Naive thymus-derived CD4-positive, alpha-beta T cell (primary cell): ENCODE results near the gene ELK3. TPM values are rescaled to one million over a fixed set of nuclear protein-coding genes. Genes with fewer than 3 reads are reported as not detected.

Experiments used
- ATAC-seq: fragments of 150-1000 bp; cut with Tn5 transposase; 2 replicates; pipeline ENCODE4 v1.10.0; 2021; ENCODE audit warnings: mild to moderate bottlenecking, moderate library complexity
- CTCF ChIA-PET: fragments of 350-600 bp; sonication (Branson Sonifier 250); formaldehyde crosslinking; loops from one replicate; lab custom pipeline; 2021; ENCODE audit warnings: antibody characterized with exemption; lab: Charles Lee
- POLR2A ChIA-PET: fragments of 350-600 bp; sonication (Branson Sonifier 250); formaldehyde crosslinking; loops from one replicate; lab custom pipeline; 2021; ENCODE audit warnings: antibody characterized with exemption, inconsistent platforms; lab: Charles Lee
- DNase-seq, 9 donors: peaks; one replicate each; pipeline versions ENCODE4 v3.0.0 to v3.0.0-alpha.2; 2020 to 2022; ENCODE audit warnings: mixed read lengths in 1 of 9
- H3K27ac ChIP-seq: one replicate; pipeline ENCODE4 v1.7.0; 2013; ENCODE audit warnings: mild to moderate bottlenecking, low read depth, low read length, moderate library complexity
- H3K27me3 ChIP-seq, 2 donors: one replicate each; pipeline ENCODE4 v1.7.0; 2013; ENCODE audit warnings: low read length in 2 of 2, mild to moderate bottlenecking in 2 of 2, moderate library complexity in 2 of 2; ENCODE audit not compliant: control insufficient read depth in 2 of 2, insufficient read depth in 2 of 2
- H3K36me3 ChIP-seq, 3 experiments: 1 replicate in 2 of 3; 2 replicates in 1 of 3; pipeline ENCODE4 v1.7.0; 2013; ENCODE audit warnings: low read length in 3 of 3, mild to moderate bottlenecking in 3 of 3, moderate library complexity in 1 of 3; ENCODE audit not compliant: insufficient read depth in 3 of 3, control insufficient read depth in 2 of 3
- H3K4me1 ChIP-seq, 2 donors: one replicate each; pipeline ENCODE4 v1.7.0; 2013; ENCODE audit warnings: low read length in 2 of 2, mild to moderate bottlenecking in 2 of 2, moderate library complexity in 1 of 2; ENCODE audit not compliant: control insufficient read depth in 2 of 2, insufficient read depth in 2 of 2
- H3K4me3 ChIP-seq: 2 replicates; pipeline ENCODE4 v1.7.0; 2013; ENCODE audit warnings: mild to moderate bottlenecking, low read length
- H3K9me3 ChIP-seq, 3 experiments: 1 replicate in 2 of 3; 2 replicates in 1 of 3; pipeline ENCODE4 v1.7.0; 2013; ENCODE audit warnings: low read length in 3 of 3; ENCODE audit not compliant: control insufficient read depth in 2 of 3
- H3K27ac Mint-ChIP-seq, 9 donors: one replicate each; pipeline ENCODE4 v1.8.0; 2020 to 2022; ENCODE audit warnings: mixed read lengths in 9 of 9, mild to moderate bottlenecking in 8 of 9, moderate library complexity in 5 of 9, inconsistent platforms in 2 of 9
- H3K27me3 Mint-ChIP-seq, 5 donors: one replicate each; pipeline ENCODE4 v1.8.0; 2021 to 2022; ENCODE audit warnings: mixed read lengths in 5 of 5, mild to moderate bottlenecking in 1 of 5
- H3K36me3 Mint-ChIP-seq, 5 donors: one replicate each; pipeline ENCODE4 v1.8.0; 2020 to 2022; ENCODE audit warnings: mixed read lengths in 5 of 5, mild to moderate bottlenecking in 3 of 5, inconsistent platforms in 1 of 5
- H3K4me1 Mint-ChIP-seq, 7 donors: one replicate each; pipeline ENCODE4 v1.8.0; 2020 to 2022; ENCODE audit warnings: mixed read lengths in 7 of 7, mild to moderate bottlenecking in 3 of 7, inconsistent platforms in 1 of 7
- H3K4me3 Mint-ChIP-seq, 10 donors: one replicate each; pipeline ENCODE4 v1.8.0; 2020 to 2022; ENCODE audit warnings: mild to moderate bottlenecking in 10 of 10, mixed read lengths in 10 of 10, moderate library complexity in 6 of 10, inconsistent platforms in 2 of 10
- H3K9me3 Mint-ChIP-seq, 11 donors: one replicate each; pipeline ENCODE4 v1.8.0; 2020 to 2022; ENCODE audit warnings: mixed read lengths in 11 of 11, mild to moderate bottlenecking in 4 of 11, inconsistent platforms in 1 of 11, moderate library complexity in 1 of 11
- intact Hi-C, 2 donors: fragments of 100-400 bp; cut with micrococcal nuclease; formaldehyde crosslinking; loops; one replicate each; pipeline ENCODE4 v1.15.1; 2023
- polyA plus RNA-seq, 2 donors: library from polyadenylated mRNA; unstranded; fragments of 300-500 nt; fragmentation: Illumina TruSeq; gene quantifications; one replicate each; pipeline ENCODE4 v1.2.3, GENCODE V29; 2021
- total RNA-seq, 6 experiments: library from RNA in 5 of 6; stranded (reverse) in 5 of 6; gene quantifications; 1 replicate in 5 of 6; 2 replicates in 1 of 6; pipeline ENCODE4 v1.2.3 and lab custom pipeline; 2021 to 2026

Gene ELK3
- total and polyA plus RNA-seq, 7 experiments from 2014 or later = 16.8 to 52.3 (median 29.4) TPM

- Histone ChIP-seq H3K27ac (no peak overlapping the region), H3K9me3 (no peaks in the 10 kb centered on the region), H3K4me1 (no peaks in the 10 kb centered on the region), H3K4me3 (no peak overlapping the region), H3K36me3 (peaks cover 3 to 30% (median 6%) of the 10 kb centered on the region in 3 experiments), H3K27me3 (no peaks in the 10 kb centered on the region)
- Mint-ChIP-seq H3K27me3 (no peaks in the 10 kb centered on the region), H3K4me1 (peaks cover 8 to 35% (median 28%) of the 10 kb centered on the region in 7 donors), H3K27ac (peak overlapping the region in 8 of 9 donors; percentile 26 to 82 (median 52)), H3K4me3 (no peak overlapping the region), H3K36me3 (peaks cover 6 to 63% (median 34%) of the 10 kb centered on the region in 5 donors), H3K9me3 (no peaks in the 10 kb centered on the region)
- no peak for ATAC-seq
- POLR2A ChIA-PET = interaction anchor here (0.6 kb wide), 1 partner anchor 9 kb away, joined by 3 read pairs; no protein-coding TSS in a partner anchor
- CTCF ChIA-PET = no interaction called here
- intact Hi-C loops = no loop called here
- DNase-seq = no peak
Observed at GRCh38 chr12:96274331-96274730, 80.2 kb downstream of the ELK3 start.

- peaks cover 10 to 88% (median 32%) of the 10 kb centered on the region in 3 experiments for H3K36me3 ChIP-seq
- no peak overlapping the region for H3K27ac ChIP-seq
- intact Hi-C loops = loop anchor here in 1 of 2 donors (5.0 kb wide), 1 partner anchor 232 kb away; no protein-coding TSS in a partner anchor
Observed at GRCh38 chr12:96285158-96285557, 91.0 kb downstream of the ELK3 start.

GRCh38 chr12:96289067-96289466, 94.9 kb downstream of the ELK3 start:
- Mint-ChIP-seq H3K9me3 (no peaks in the 10 kb centered on the region), H3K27me3 (no peaks in the 10 kb centered on the region), H3K4me1 (peaks cover 4 to 37% (median 24%) of the 10 kb centered on the region in 7 donors), H3K27ac (peak overlapping the region in 3 of 9 donors; percentile 22 to 71 (median 28)), H3K36me3 (peaks cover 16 to 59% (median 36%) of the 10 kb centered on the region in 5 donors), H3K4me3 (no peak overlapping the region)
- Histone ChIP-seq H3K27me3 (no peaks in the 10 kb centered on the region), H3K36me3 (peaks cover 3 to 61% (median 36%) of the 10 kb centered on the region in 3 experiments), H3K4me3 (no peak overlapping the region), H3K9me3 (no peaks in the 10 kb centered on the region), H3K4me1 (no peaks in the 10 kb centered on the region), H3K27ac (no peak overlapping the region)
- ChIA-PET CTCF (interaction anchor here (0.5 to 0.6 kb wide), 2 partner anchors 110 to 118 kb away, joined by 3 read pairs; no protein-coding TSS in a partner anchor), POLR2A (interaction anchor here (0.6 to 1.7 kb wide), 2 partner anchors 37 to 73 kb away, joined by 3 to 5 read pairs; no protein-coding TSS in a partner anchor)
- ATAC-seq (no peak), DNase-seq (no peak)
- intact Hi-C loops = loop anchor here in 1 of 2 donors (5.0 kb wide), 1 partner anchor 228 kb away; no protein-coding TSS in a partner anchor

More at GRCh38 chr12:96285158-96285557, 91.0 kb downstream of the ELK3 start:
- no peak for DNase-seq
- Histone ChIP-seq H3K9me3 (no peaks in the 10 kb centered on the region), H3K27me3 (no peaks in the 10 kb centered on the region), H3K4me1 (no peaks in the 10 kb centered on the region), H3K4me3 (no peak overlapping the region)
- no peak overlapping the region for H3K4me3 Mint-ChIP-seq
- H3K27ac Mint-ChIP-seq = peak overlapping the region in 6 of 9 donors; percentile 0 to 60 (median 46)
- H3K4me1 Mint-ChIP-seq = peaks cover 4 to 30% (median 22%) of the 10 kb centered on the region in 7 donors
- no peaks in the 10 kb centered on the region for H3K9me3 Mint-ChIP-seq
- ATAC-seq = no peak
- H3K36me3 Mint-ChIP-seq = peaks cover 16 to 71% (median 33%) of the 10 kb centered on the region in 5 donors
- no peaks in the 10 kb centered on the region for H3K27me3 Mint-ChIP-seq
- POLR2A ChIA-PET = interaction anchor here (0.6 kb wide), 1 partner anchor 46 kb away, joined by 3 read pairs; no protein-coding TSS in a partner anchor
- CTCF ChIA-PET = no interaction called here

- Mint-ChIP-seq H3K27me3 (no peaks in the 10 kb centered on the region), H3K4me1 (peaks cover 11 to 53% (median 28%) of the 10 kb centered on the region in 7 donors), H3K27ac (peak overlapping the region in 1 of 9 donors; percentile 28), H3K4me3 (no peak overlapping the region), H3K9me3 (no peaks in the 10 kb centered on the region), H3K36me3 (peaks cover 4 to 33% (median 22%) of the 10 kb centered on the region in 5 donors)
- CTCF ChIA-PET = interaction anchor here (0.6 kb wide), 1 partner anchor 229 kb away, joined by 3 read pairs; no protein-coding TSS in a partner anchor
- intact Hi-C loops = loop anchor here in 1 of 2 donors (5.0 kb wide), 1 partner anchor 34 kb away; no protein-coding TSS in a partner anchor
- Histone ChIP-seq H3K4me1 (peaks cover 7 to 11% of the 10 kb centered on the region in 2 donors), H3K27ac (no peak overlapping the region), H3K4me3 (no peak overlapping the region), H3K9me3 (no peaks in the 10 kb centered on the region), H3K27me3 (no peaks in the 10 kb centered on the region), H3K36me3 (peaks cover 3 to 26% (median 24%) of the 10 kb centered on the region in 3 experiments)
- ATAC-seq = no peak
- no peak for DNase-seq
- POLR2A ChIA-PET = interaction anchor here (0.6 to 0.7 kb wide), 2 partner anchors 10 to 17 kb away, joined by 3 read pairs; no protein-coding TSS in a partner anchor
Observed at GRCh38 chr12:96293093-96293492, 98.9 kb downstream of the ELK3 start.

GRCh38 chr12:96294831-96295230, 100.7 kb downstream of the ELK3 start:
- H3K36me3 ChIP-seq = peaks cover 3 to 14% (median 10%) of the 10 kb centered on the region in 3 experiments
- CTCF ChIA-PET = no interaction called here
- peaks cover 7 to 11% of the 10 kb centered on the region in 2 donors for H3K4me1 ChIP-seq
- H3K27ac ChIP-seq = no peak overlapping the region
- intact Hi-C loops = loop anchor here (2.0 to 5.0 kb wide), 5 partner anchors 14 to 233 kb away; partner anchors contain the start of gene CDK17 (in 1 of the 2)
- no peak overlapping the region for H3K4me3 ChIP-seq
- H3K9me3 ChIP-seq = no peaks in the 10 kb centered on the region
- Mint-ChIP-seq H3K9me3 (no peaks in the 10 kb centered on the region), H3K4me3 (peak overlapping the region in 4 of 10 donors; percentile 13 to 69 (median 39)), H3K27me3 (no peaks in the 10 kb centered on the region), H3K4me1 (peaks cover 6 to 52% (median 22%) of the 10 kb centered on the region in 7 donors), H3K36me3 (peaks cover 0 to 28% (median 26%) of the 10 kb centered on the region in 5 donors), H3K27ac (peak overlapping the region in 5 of 9 donors; percentile 39 to 81 (median 64))
- no peaks in the 10 kb centered on the region for H3K27me3 ChIP-seq
- POLR2A ChIA-PET = interaction anchor here (0.7 to 0.9 kb wide), 2 partner anchors 15 to 20 kb away, joined by 3 read pairs; no protein-coding TSS in a partner anchor
- peak in 3 of 9 donors; percentile 10 to 29 (median 14) for DNase-seq
- ATAC-seq = no peak

GRCh38 chr12:96295532-96296160, 101.5 kb downstream of the ELK3 start:
- Histone ChIP-seq H3K4me1 (peaks cover 7 to 11% of the 10 kb centered on the region in 2 donors), H3K27ac (no peak overlapping the region), H3K4me3 (no peak overlapping the region), H3K36me3 (peaks cover 3 to 15% (median 11%) of the 10 kb centered on the region in 3 experiments), H3K27me3 (no peaks in the 10 kb centered on the region), H3K9me3 (no peaks in the 10 kb centered on the region)
- CTCF ChIA-PET = no interaction called here
- POLR2A ChIA-PET = interaction anchor here (0.7 to 1.0 kb wide), 5 partner anchors 8 to 44 kb away, joined by 3 to 5 read pairs (median 3); no protein-coding TSS in a partner anchor
- intact Hi-C loops = loop anchor here (2.0 to 5.0 kb wide), 5 partner anchors 13 to 233 kb away; partner anchors contain the start of gene CDK17 (in 1 of the 2)
- peaks cover 7 to 51% (median 24%) of the 10 kb centered on the region in 7 donors for H3K4me1 Mint-ChIP-seq
- peak in 2 of 9 donors; percentile 5 to 11 for DNase-seq
- H3K36me3 Mint-ChIP-seq = peaks cover 0 to 29% (median 25%) of the 10 kb centered on the region in 5 donors
- H3K9me3 Mint-ChIP-seq = no peaks in the 10 kb centered on the region
- H3K27ac Mint-ChIP-seq = peak overlapping the region in 8 of 9 donors; percentile 39 to 81 (median 71)
- peak overlapping the region in 8 of 10 donors; percentile 6 to 69 (median 45) for H3K4me3 Mint-ChIP-seq
- ATAC-seq = no peak
- H3K27me3 Mint-ChIP-seq = no peaks in the 10 kb centered on the region
